Stomach (tissue), 9 donors: ENCODE measurements around the gene CATSPER3. TPM values are rescaled to one million over a fixed set of nuclear protein-coding genes. Genes with fewer than 3 reads are reported as not detected.

ENCODE experiments used
- DNase-seq, 2 donors: peaks; one replicate each; pipeline versions ENCODE4 v3.0.0 to v3.0.0-alpha.2; 2013 to 2019
- H3K27ac ChIP-seq, 5 donors: fragments of 200-600 bp in 4 of 5; sonication (generic) in 4 of 5; one replicate each; pipeline ENCODE4 v1.5.1; 2013 to 2019; ENCODE audit warnings: mild to moderate bottlenecking in 1 of 5, moderate library complexity in 1 of 5
- H3K27me3 ChIP-seq, 3 donors: fragments of 200-600 bp; sonication (generic); one replicate each; pipeline ENCODE4 v1.5.1; 2017 to 2019; ENCODE audit warnings: mixed run types in 1 of 3
- H3K36me3 ChIP-seq, 4 donors: fragments of 200-600 bp; sonication (generic); 1 replicate in 3 of 4; 2 replicates in 1 of 4; pipeline ENCODE4 v1.5.1; 2016 to 2019
- H3K4me1 ChIP-seq, 4 donors: fragments of 200-600 bp; sonication (generic); one replicate each; pipeline ENCODE4 v1.5.1; 2016 to 2019
- H3K4me3 ChIP-seq, 4 donors: fragments of 200-600 bp; sonication (generic) in 3 of 4; one replicate each; pipeline ENCODE4 v1.5.1; 2016 to 2019; ENCODE audit warnings: mild to moderate bottlenecking in 1 of 4
- H3K9me3 ChIP-seq, 4 donors: fragments of 200-600 bp; sonication (generic); one replicate each; pipeline ENCODE4 v1.5.1; 2016 to 2019
- EP300 ChIP-seq: sonication (generic); formaldehyde crosslinking; IDR thresholded peaks from one replicate; pipeline ENCODE4 v1.6.1; 2017; ENCODE audit warnings: antibody characterized with exemption
- POLR2A ChIP-seq, 4 donors: fragments of 450-650 bp; IDR thresholded peaks; one replicate each; pipeline ENCODE4 v1.6.1; 2016; ENCODE audit warnings: antibody characterized with exemption in 4 of 4, control low read depth in 2 of 4, mild to moderate bottlenecking in 1 of 4, moderate library complexity in 1 of 4
- POLR2AphosphoS5 ChIP-seq, 3 donors: sonication (generic); formaldehyde crosslinking; IDR thresholded peaks; one replicate each; pipeline ENCODE4 v1.6.1; 2016; ENCODE audit warnings: antibody characterized with exemption in 3 of 3
- WGBS, 5 donors: extraction: QIAGEN DNeasy Blood & Tissue Kit in 3 of 5; methylation state at CpG; one replicate each; pipeline versions ENCODE4 v1.1.5 to v1.1.7; 2013 to 2018; 5-methylcytosine and 5-hydroxymethylcytosine counted together
- intact Hi-C: fragments of 100-400 bp; cut with DNase I; formaldehyde crosslinking; loops from one replicate; pipeline ENCODE4 v1.15.1; 2023; ENCODE audit warnings: low total_unique reads
- polyA plus RNA-seq, 3 donors: library from polyadenylated mRNA; stranded (reverse); fragments of 200-250 nt; gene quantifications; one replicate each; pipeline ENCODE4 v1.2.3, GENCODE V29; 2013
- total RNA-seq, 5 donors: library from RNA; depleted of rRNA; stranded (reverse); fragments of >200 nt; gene quantifications; one replicate each; pipeline versions ENCODE4 v1.1.0 to v1.2.3, GENCODE V29; 2014 to 2016
- TF ChIP-seq, protein P1 (sequence below), 7 experiments: fragments of 450-650 bp in 4 of 7; fragments of 200-600 bp in 3 of 7; sonication (generic) in 3 of 7; IDR thresholded peaks; one replicate each; pipeline ENCODE4 v1.5.1; 2016 to 2019; ENCODE audit warnings: antibody characterized with exemption in 7 of 7, control low read depth in 2 of 7, mild to moderate bottlenecking in 1 of 7
- donor health status: healthy with polysubstance abuse.
- donor health status: Bipolar disorder and iron deficiency.
- donor health status: healthy.

The CATSPER3 gene
- total and polyA plus RNA-seq, 8 donors, result 0.62 to 0.88 TPM; not detected in 6

DNA sequence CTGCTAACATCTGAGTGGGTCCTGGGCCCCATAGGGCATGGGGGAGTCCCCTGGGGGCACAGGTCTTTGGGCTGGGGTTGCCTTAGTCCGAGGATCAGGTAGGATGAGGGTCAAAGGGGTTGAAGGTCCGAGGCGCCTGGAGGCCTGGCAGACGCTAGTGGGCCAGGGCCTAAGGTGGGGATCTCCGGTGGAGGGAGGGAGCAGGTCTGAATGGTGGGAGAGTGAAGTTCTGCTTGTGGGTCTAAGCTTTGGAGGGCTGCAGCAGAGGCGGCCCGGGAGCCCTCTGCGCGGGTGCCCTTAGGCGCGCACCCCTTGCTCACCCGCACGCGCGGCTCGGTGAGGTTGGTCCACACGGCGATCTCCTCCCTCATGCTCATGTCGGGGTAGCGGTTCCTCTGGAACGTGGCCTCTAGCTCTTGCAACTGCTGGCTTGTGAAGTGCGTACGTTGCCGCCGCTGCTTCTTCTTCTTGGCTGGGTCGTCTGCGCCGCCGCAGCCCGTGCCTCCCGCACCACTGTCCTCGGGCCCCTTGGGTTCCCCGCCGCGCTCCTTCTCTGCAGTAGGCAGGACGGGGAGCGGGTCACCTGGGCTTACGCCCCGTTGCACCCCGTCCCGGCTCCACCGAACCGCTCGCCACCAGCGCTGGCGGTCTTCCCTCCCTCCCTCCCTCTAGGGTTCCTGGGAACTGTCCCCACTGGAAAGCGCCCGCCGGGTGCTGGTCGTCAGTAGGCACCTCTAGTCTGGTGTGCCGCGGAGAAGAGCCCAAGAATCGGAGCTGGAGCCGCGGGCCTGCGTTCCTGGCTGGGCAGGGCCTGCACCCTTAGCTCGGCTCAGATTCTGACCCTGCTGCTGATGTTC lies 63.5 kb downstream of the CATSPER3 start:
- intact Hi-C loops, result loop anchor here (10.0 kb wide), 1 partner anchor 164 kb away; no protein-coding TSS in a partner anchor
- H3K9me3 ChIP-seq, result peaks cover 0 to 8% (median 4%) of the 10 kb centered on the region in 4 donors
- H3K4me1 ChIP-seq, result peaks cover 44 to 77% (median 70%) of the 10 kb centered on the region in 4 donors
- no peak for DNase-seq
- peak overlapping the region; percentile 73 to 94 (median 94) for H3K27ac ChIP-seq
- H3K27me3 ChIP-seq, result peaks cover 6 to 100% (median 80%) of the 10 kb centered on the region in 3 donors
- H3K4me3 ChIP-seq, result peak overlapping the region; percentile 71 to 86 (median 77)
- WGBS, 5 donors, result 8 to 61% (median 26%) methylated on average over 32 to 57 of the region's 57 CpGs
- H3K36me3 ChIP-seq, result peaks cover 0 to 8% (median 0%) of the 10 kb centered on the region in 4 donors
- TF ChIP-seq POLR2A (IDR thresholded peaks at IDR 0.05) (no peak), POLR2AphosphoS5 (IDR thresholded peaks at IDR 0.05) (peak in 1 of 3 donors; percentile 5)

DNA sequence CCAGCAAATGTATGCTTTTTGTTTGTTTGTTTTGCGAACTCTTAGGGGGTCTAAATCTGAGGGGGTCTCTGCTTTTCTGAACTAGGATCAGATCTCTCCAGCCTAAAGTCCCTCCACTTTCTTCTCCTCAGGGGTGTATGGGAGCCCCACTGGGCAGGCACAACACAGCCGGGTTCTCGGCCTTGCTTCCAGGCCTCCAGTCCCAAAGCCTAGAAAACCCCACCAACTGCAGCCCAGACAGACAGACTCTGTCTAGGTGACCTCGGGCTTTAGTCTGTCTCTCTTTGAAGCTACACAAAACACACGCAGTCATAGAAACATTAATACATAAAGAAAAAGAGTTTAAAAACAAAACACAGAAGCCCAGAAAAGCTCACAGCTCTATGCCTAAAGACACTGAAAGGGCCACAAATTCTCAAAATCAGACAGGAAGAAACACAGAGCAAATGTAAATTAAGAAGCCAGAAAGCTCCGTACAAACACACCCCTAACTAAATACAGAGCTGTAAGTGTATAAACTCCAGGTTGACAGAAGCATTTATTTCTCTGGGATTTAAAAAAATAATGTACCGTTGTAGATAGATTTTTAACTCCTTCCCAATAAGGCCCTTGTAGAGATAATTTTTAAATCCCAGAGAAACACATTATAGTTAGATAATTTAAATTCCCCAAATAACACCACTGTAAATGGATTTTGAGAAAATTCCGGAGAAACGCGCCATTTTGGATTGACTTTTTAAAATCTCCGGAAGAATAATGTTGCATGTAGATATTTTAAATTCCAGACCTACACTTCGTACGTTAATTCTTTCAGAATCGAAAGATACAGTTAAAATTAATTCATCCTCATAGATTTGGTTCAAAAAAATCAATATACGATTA lies 64.3 kb downstream of the CATSPER3 start:
- 23 to 42% (median 32%) methylated on average over 15 of the region's 15 CpGs for WGBS, 5 donors
- H3K36me3 ChIP-seq, result peaks cover 0 to 8% (median 0%) of the 10 kb centered on the region in 4 donors
- H3K27ac ChIP-seq, result peak overlapping the region; percentile 73 to 94 (median 94)
- intact Hi-C loops, result loop anchor here (10.0 kb wide), 1 partner anchor 163 kb away; no protein-coding TSS in a partner anchor
- H3K4me3 ChIP-seq, result peak overlapping the region; percentile 71 to 86 (median 77)
- TF ChIP-seq POLR2A (IDR thresholded peaks at IDR 0.05) (no peak), POLR2AphosphoS5 (IDR thresholded peaks at IDR 0.05) (no peak), EP300 (no peak)
- TF ChIP-seq, protein P1, sequence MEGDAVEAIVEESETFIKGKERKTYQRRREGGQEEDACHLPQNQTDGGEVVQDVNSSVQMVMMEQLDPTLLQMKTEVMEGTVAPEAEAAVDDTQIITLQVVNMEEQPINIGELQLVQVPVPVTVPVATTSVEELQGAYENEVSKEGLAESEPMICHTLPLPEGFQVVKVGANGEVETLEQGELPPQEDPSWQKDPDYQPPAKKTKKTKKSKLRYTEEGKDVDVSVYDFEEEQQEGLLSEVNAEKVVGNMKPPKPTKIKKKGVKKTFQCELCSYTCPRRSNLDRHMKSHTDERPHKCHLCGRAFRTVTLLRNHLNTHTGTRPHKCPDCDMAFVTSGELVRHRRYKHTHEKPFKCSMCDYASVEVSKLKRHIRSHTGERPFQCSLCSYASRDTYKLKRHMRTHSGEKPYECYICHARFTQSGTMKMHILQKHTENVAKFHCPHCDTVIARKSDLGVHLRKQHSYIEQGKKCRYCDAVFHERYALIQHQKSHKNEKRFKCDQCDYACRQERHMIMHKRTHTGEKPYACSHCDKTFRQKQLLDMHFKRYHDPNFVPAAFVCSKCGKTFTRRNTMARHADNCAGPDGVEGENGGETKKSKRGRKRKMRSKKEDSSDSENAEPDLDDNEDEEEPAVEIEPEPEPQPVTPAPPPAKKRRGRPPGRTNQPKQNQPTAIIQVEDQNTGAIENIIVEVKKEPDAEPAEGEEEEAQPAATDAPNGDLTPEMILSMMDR (IDR thresholded peaks at IDR 0.05), result no peak
- no peak for DNase-seq
- peaks cover 37 to 78% (median 70%) of the 10 kb centered on the region in 4 donors for H3K4me1 ChIP-seq
- peaks cover 6 to 100% (median 88%) of the 10 kb centered on the region in 3 donors for H3K27me3 ChIP-seq
- H3K9me3 ChIP-seq, result peaks cover 0 to 8% (median 4%) of the 10 kb centered on the region in 4 donors

DNA sequence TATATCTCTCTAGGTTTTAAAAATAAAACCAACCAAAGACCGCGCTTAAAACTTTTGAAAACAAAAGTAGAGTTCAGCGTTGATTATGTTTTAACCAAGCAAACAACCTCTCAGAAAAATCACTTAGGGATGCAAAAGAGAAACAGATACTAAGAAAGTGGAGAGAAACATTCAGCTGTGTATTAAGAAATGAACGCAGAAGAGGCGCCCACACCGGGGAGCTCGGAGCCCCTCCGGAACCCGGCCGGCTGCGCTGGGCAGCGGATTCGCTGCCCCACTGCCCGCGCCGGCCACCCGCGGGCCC lies 64.9 kb downstream of the CATSPER3 start:
- intact Hi-C loops, result loop anchor here (10.0 kb wide), 1 partner anchor 162 kb away; no protein-coding TSS in a partner anchor
- Histone ChIP-seq H3K4me3 (peak overlapping the region; percentile 71 to 86 (median 77)), H3K4me1 (peaks cover 31 to 79% (median 64%) of the 10 kb centered on the region in 4 donors), H3K27me3 (peaks cover 3 to 100% (median 88%) of the 10 kb centered on the region in 3 donors), H3K27ac (peak overlapping the region; percentile 69 to 94 (median 94)), H3K36me3 (peaks cover 0 to 8% (median 0%) of the 10 kb centered on the region in 4 donors), H3K9me3 (peaks cover 0 to 8% (median 4%) of the 10 kb centered on the region in 4 donors)
- no peak for TF ChIP-seq POLR2A (IDR thresholded peaks at IDR 0.05)
- TF ChIP-seq EP300, result no peak
- TF ChIP-seq POLR2AphosphoS5 (IDR thresholded peaks at IDR 0.05), result no peak
- TF ChIP-seq, protein P1 (IDR thresholded peaks at IDR 0.05), result no peak
- DNase-seq, result no peak
- 2 to 13% (median 6%) methylated on average over 18 of the region's 18 CpGs for WGBS, 5 donors

DNA sequence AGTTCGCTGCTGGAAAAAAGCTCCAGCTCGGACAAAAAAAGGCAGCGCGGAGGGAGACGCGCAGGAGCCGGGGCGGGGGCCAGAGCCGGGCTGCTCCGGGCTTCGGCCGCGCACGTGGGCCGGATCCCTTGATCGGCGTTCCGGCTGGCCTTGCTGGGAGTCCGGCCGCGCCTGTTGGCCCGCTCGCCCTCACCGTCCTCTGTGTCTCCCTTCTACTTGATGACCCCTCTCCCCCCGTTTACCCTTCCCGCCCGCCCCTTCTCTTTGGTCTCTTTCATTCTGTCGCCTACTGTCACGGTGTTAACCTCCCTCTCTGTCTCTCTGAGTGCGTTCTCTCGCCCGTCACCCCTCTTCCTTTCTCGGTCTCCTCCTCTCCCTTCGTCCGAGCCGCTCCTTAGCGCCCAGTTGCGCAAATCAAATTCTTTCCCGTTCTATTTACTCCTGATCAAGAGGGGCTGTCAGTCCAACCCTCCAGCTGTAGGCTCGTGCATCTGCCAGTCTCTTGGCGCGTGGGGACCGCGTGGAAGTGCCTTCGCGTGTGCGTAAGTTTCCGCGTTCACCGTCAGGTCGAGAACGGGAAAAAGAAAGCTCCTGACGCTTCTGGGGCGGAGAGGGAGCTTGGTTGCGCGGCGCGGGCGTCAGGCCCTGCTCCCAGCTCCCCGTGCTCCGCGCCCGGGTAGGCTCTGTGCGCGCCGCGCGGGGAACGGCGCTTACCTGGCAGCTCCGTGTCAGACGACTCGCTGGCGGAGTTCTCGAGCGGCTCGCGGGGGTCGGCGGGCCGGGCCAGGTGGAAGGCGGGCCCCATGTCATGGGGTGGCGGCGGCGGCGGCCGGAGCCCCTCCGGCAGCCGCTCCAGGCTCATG lies 65.5 kb downstream of the CATSPER3 start:
- TF ChIP-seq POLR2AphosphoS5 (IDR thresholded peaks at IDR 0.05) (peak in 2 of 3 donors; percentile 8 to 40), POLR2A (IDR thresholded peaks at IDR 0.05) (no peak)
- 1 to 2% (median 1%) methylated on average over 62 to 89 of the region's 89 CpGs for WGBS, 5 donors
- intact Hi-C loops, result loop anchor here (10.0 kb wide), 1 partner anchor 162 kb away; no protein-coding TSS in a partner anchor
- peak; percentile 43 to 68 for DNase-seq
- Histone ChIP-seq H3K27ac (peak overlapping the region; percentile 69 to 94 (median 94)), H3K4me3 (peak overlapping the region; percentile 71 to 86 (median 77)), H3K4me1 (peaks cover 29 to 73% (median 59%) of the 10 kb centered on the region in 4 donors), H3K27me3 (peaks cover 0 to 100% (median 88%) of the 10 kb centered on the region in 3 donors), H3K36me3 (peaks cover 0 to 4% (median 0%) of the 10 kb centered on the region in 4 donors), H3K9me3 (peaks cover 0 to 8% (median 4%) of the 10 kb centered on the region in 4 donors)
